Astrocyte of the spinal cord (primary cell): Measurements from ENCODE around the gene POGK.

Experiments used
- DNase-seq: peaks from one replicate; pipeline ENCODE4 v3.0.0; 2011; ENCODE audit warnings: low read depth, low spot score
- H3K4me3 ChIP-seq: 2 replicates; pipeline ENCODE4 v1.5.1; 2011; ENCODE audit warnings: low read depth, mild to moderate bottlenecking, low read length, moderate library complexity
- in situ Hi-C: cut with HindIII; loops from 2 replicates; pipeline ENCODE4 v1.10.0; 2017; ENCODE audit warnings: low sequenced_read_pairs
- TF ChIP-seq, protein P1 (sequence below): IDR thresholded peaks from 2 replicates; pipeline ENCODE4 v1.5.1; 2012; ENCODE audit warnings: low read depth, mild to moderate bottlenecking, low read length, inconsistent platforms

The POGK gene

DNA sequence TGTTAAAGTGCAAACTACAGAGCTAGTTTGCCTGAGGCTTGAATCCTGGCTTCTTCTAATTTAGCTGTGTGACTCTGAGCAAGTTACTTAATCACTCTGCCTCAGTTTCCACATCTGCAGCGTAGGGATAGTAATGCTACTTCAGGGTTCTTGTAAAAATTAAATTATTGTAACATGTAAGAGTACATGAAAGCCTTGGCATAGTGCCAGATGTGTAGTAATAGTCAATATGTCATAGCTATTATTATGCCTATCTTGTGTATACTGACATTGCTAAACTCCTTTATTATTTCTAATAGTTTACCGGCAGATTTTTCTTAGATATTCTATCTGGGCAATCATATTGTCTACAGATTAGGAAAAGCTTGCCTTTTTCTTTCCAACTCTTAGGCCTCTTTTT is 43.6 kb downstream of the POGK start:
- no peak overlapping the region for H3K4me3 ChIP-seq
- in situ Hi-C loops = no loop called here
- TF ChIP-seq, protein P1, sequence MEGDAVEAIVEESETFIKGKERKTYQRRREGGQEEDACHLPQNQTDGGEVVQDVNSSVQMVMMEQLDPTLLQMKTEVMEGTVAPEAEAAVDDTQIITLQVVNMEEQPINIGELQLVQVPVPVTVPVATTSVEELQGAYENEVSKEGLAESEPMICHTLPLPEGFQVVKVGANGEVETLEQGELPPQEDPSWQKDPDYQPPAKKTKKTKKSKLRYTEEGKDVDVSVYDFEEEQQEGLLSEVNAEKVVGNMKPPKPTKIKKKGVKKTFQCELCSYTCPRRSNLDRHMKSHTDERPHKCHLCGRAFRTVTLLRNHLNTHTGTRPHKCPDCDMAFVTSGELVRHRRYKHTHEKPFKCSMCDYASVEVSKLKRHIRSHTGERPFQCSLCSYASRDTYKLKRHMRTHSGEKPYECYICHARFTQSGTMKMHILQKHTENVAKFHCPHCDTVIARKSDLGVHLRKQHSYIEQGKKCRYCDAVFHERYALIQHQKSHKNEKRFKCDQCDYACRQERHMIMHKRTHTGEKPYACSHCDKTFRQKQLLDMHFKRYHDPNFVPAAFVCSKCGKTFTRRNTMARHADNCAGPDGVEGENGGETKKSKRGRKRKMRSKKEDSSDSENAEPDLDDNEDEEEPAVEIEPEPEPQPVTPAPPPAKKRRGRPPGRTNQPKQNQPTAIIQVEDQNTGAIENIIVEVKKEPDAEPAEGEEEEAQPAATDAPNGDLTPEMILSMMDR = no peak
- no peak for DNase-seq

DNA sequence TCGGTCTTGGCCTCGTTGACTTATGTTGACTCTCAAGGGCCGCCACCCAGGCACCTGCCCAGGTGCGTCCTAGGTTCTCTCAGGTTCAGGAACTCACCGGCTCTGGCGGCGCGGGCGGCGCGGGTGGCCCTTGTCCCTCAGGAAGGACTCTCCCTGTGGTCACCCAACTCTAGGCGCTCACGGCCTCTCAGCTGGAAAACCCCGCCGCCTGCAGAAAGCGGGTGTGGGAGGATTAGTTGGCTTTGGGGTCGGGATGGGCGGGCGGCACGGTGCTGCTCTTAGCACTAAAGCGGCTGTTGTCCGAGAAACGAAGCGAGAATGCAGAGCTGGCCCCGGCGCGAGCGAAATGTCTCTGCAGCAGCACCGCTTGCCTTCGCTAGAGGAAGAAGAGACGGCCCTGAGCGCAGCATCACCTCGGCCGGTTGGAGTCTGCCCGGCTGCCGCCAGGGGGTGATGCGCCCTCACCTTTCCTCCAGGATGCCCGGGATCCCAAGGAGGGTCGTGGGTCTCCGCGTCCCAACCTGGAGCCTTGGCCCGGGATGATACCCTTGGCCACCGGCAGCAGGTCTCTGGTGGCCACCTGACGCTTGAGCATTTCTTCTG is 44.9 kb downstream of the POGK start:
- TF ChIP-seq, protein P1 = peak; percentile 90
- DNase-seq = peak; percentile 33
- in situ Hi-C loops = no loop called here
- H3K4me3 ChIP-seq = no peak overlapping the region

DNA sequence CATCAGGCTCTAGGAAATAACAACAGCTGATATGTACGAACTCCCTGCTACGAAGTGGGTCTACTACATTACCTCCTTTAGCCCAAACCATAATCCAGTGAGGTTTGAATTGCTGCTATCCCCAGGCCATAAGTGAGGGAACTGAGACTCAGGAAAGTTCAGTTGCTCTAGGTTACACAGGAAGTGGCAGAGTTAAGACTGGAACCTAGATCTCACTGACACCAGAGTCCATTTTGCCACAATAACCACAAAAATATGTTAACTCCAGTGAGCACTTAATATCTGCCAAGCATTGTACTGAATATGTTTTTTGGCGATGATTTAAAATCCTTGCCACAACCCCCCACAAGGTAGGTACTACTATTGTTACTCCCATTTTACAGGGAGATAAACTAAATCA is 45.7 kb downstream of the POGK start:
- in situ Hi-C loops = no loop called here
- no peak for DNase-seq
- TF ChIP-seq, protein P1 = no peak
- no peak overlapping the region for H3K4me3 ChIP-seq

DNA sequence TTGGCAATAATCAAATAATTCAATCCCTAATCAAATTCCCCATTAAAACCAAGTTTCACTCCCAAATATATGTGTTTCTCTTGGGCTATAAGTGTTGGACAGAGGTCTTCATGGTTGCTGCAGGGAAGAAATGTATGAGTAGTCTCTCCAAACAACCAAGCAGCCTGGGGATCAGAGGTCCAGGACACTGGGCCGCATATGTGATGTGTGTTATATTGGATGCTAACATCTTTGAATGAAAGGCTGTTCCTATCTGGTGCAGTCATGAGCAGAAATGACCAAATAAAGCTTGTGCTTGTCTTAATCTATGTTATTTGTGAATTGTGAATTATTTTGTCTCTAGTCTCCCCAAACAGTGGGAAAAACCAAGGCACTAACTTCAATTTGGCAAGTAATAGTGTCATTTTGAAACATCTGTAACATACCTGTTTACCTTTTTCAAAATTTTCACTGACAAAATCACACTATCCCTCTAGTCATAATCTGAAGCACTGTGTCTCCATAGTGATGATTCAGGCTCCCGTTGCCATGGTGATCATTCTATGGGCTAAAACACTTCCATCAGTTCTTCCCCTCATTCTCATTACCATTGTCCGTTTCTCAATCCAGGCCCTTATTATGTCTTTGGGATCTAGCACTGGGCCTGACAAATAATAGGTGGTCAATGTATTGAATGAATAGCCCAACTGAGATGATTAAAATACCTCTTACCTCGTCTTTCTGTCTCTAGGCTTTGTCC is 49.3 kb downstream of the POGK start:
- no peak for DNase-seq
- H3K4me3 ChIP-seq = no peak overlapping the region
- TF ChIP-seq, protein P1 = no peak
- in situ Hi-C loops = no loop called here

DNA sequence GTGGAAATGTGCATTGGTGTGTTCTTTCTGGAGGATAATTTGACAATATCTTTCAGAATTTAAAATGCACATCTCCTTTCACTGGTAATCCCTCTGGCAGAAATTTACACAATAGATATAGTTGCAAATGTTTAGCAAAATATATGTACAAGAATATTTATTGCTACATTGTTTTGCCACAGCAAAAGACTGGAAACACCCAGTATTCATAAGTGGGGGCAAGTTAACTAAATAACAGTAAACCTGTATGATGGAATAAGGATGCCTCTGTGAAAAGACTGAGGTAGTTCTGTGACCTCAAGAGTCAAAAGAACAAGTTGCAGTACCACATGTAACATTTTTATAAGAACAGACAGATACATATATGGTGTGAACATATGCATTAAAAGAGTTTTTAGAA is 50.5 kb downstream of the POGK start:
- no peak for DNase-seq
- H3K4me3 ChIP-seq = no peak overlapping the region
- in situ Hi-C loops = no loop called here
- TF ChIP-seq, protein P1 = no peak

DNA sequence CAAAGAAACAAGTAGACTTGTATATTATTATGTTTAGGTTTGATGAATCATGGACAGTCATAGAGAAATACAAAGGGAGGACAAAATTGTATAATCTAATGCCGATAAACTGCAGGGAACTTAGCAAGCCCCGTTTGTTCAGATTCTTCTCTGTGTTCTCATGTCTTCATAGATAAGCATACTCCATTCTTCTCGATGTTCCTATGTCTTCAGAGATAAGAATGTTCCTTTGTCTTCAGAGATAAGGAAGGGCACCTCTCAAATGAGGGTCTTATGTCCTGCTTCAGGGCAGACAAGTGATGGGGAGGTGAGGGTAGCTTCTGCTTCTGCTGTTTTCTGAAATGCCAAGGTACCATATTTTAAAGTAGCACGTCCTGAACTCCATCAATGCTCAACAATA is 56.5 kb downstream of the POGK start:
- no peak overlapping the region for H3K4me3 ChIP-seq
- no peak for DNase-seq
- in situ Hi-C loops = no loop called here
- TF ChIP-seq, protein P1 = no peak
